Smooth muscle cell (in vitro differentiated cells): ENCODE data around the gene ABHD5. TPM values are rescaled to one million over a fixed set of nuclear protein-coding genes. Genes with fewer than 3 reads are reported as not detected.

Experiments used
- DNase-seq: peaks from one replicate; lab custom pipeline; 2025; ENCODE audit not compliant: unreplicated experiment; lab: John Stamatoyannopoulos, UW
- H2AFZ ChIP-seq: fragments of 200-600 bp; sonication (generic); 2 replicates; pipeline ENCODE4 v1.6.0; 2016; ENCODE audit warnings: antibody characterized with exemption, low read depth, mild to moderate bottlenecking
- H3F3A ChIP-seq: fragments of 200-600 bp; sonication (generic); 2 replicates; pipeline ENCODE4 v1.6.0; 2017; ENCODE audit warnings: antibody characterized with exemption, low read depth
- H3K27ac ChIP-seq: fragments of 200-600 bp; sonication (generic); 2 replicates; pipeline ENCODE4 v1.5.1; 2016; ENCODE audit warnings: low read depth, mild to moderate bottlenecking
- H3K27me3 ChIP-seq: fragments of 200-600 bp; sonication (generic); 2 replicates; pipeline ENCODE4 v1.6.1; 2016; ENCODE audit warnings: low read depth, mild to moderate bottlenecking
- H3K36me3 ChIP-seq: fragments of 200-600 bp; sonication (generic); 2 replicates; pipeline ENCODE4 v1.5.1; 2016; ENCODE audit warnings: low read depth
- H3K4me1 ChIP-seq: fragments of 200-600 bp; sonication (generic); 2 replicates; pipeline ENCODE4 v1.5.1; 2016; ENCODE audit warnings: low read depth
- H3K4me2 ChIP-seq: fragments of 200-600 bp; sonication (generic); 2 replicates; pipeline ENCODE4 v1.6.0; 2016; ENCODE audit warnings: mild to moderate bottlenecking
- H3K4me3 ChIP-seq: fragments of 200-600 bp; sonication (generic); 2 replicates; pipeline ENCODE4 v1.5.1; 2016; ENCODE audit warnings: mild to moderate bottlenecking
- H3K79me2 ChIP-seq: fragments of 200-600 bp; sonication (generic); 2 replicates; pipeline ENCODE4 v1.6.0; 2016; ENCODE audit warnings: low read depth, mild to moderate bottlenecking
- H3K9ac ChIP-seq: fragments of 200-600 bp; sonication (generic); 2 replicates; pipeline ENCODE4 v1.6.0; 2016; ENCODE audit warnings: low read depth
- H3K9me3 ChIP-seq: fragments of 200-600 bp; sonication (generic); replicated peaks from 2 replicates; pipeline ENCODE4 v1.5.1; 2016; ENCODE audit warnings: low read depth
- H4K20me1 ChIP-seq: fragments of 200-600 bp; sonication (generic); 2 replicates; pipeline ENCODE4 v1.6.0; 2016; ENCODE audit warnings: low read depth
- WGBS: methylation state at CpG from one replicate; pipeline ENCODE4 v1.1.7; 2016; ENCODE audit warnings: low lambda C conversion rate; 5-methylcytosine and 5-hydroxymethylcytosine counted together
- polyA plus RNA-seq: library from polyadenylated mRNA; unstranded; fragments of >200 nt; fragmentation: Nextera tagmentation; extraction: Ambion mirVana; gene quantifications from 2 replicates; pipeline ENCODE4 v1.2.1, GENCODE V29; 2016
- total RNA-seq: library from RNA; depleted of rRNA; stranded (reverse); fragments of >200 nt; gene quantifications from 2 replicates; pipeline ENCODE4 v1.2.3, GENCODE V29; 2014
- TF ChIP-seq, protein P1 (sequence below): fragments of 200-600 bp; sonication (generic); IDR thresholded peaks from 2 replicates; pipeline ENCODE4 v1.5.1; 2017; ENCODE audit warnings: borderline replicate concordance, mild to moderate bottlenecking, antibody characterized with exemption; ENCODE audit not compliant: insufficient read depth, poor library complexity, severe bottlenecking

Gene ABHD5
- total and polyA plus RNA-seq, 2 experiments from 2014 or later: 8.6 to 9.3 TPM

DNA sequence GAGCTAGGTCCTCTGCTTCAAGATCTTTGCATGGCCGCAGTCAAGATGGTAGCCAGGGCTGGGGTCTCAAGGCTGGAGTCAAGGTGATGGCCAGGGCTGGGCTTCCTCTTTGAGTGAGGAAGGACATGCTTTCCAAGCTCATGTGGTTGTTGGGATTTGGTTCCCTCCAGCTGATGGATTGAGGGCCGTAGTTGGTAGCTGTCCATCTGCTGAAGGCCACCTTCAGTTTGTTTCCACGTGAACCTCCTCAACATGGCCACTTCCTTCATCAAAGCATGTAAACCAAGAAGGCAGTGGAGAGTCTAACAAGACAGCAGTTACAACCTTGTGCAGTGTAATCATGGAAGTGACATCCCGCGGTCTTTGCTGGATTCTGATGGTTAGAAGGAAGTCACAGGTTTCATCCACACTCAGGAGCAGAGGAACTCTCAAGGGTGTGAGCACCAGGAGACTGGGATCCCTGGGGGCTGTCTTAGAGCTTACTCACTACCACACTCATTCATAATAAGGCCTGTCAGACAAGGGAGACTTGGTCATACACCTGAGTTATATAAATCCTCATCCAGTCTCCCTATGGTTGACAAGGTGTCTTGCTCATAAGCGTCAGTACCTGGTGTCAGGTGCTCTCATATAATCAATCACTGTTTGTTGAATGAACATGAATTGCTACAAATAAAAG lies 42.1 kb downstream of the ABHD5 start:
- H3K9me3 ChIP-seq: no peaks in the 10 kb centered on the region
- H3K4me2 ChIP-seq: no peak overlapping the region
- no peaks in the 10 kb centered on the region for H3K27me3 ChIP-seq
- TF ChIP-seq, protein P1, sequence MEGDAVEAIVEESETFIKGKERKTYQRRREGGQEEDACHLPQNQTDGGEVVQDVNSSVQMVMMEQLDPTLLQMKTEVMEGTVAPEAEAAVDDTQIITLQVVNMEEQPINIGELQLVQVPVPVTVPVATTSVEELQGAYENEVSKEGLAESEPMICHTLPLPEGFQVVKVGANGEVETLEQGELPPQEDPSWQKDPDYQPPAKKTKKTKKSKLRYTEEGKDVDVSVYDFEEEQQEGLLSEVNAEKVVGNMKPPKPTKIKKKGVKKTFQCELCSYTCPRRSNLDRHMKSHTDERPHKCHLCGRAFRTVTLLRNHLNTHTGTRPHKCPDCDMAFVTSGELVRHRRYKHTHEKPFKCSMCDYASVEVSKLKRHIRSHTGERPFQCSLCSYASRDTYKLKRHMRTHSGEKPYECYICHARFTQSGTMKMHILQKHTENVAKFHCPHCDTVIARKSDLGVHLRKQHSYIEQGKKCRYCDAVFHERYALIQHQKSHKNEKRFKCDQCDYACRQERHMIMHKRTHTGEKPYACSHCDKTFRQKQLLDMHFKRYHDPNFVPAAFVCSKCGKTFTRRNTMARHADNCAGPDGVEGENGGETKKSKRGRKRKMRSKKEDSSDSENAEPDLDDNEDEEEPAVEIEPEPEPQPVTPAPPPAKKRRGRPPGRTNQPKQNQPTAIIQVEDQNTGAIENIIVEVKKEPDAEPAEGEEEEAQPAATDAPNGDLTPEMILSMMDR: no peak
- H4K20me1 ChIP-seq: no peaks in the 10 kb centered on the region
- peak overlapping the region; percentile 1 for H3K27ac ChIP-seq
- H3K79me2 ChIP-seq: no peaks in the 10 kb centered on the region
- no peak overlapping the region for H2AFZ ChIP-seq
- H3F3A ChIP-seq: no peaks in the 10 kb centered on the region
- H3K4me1 ChIP-seq: no peaks in the 10 kb centered on the region
- no peak overlapping the region for H3K4me3 ChIP-seq
- no peak overlapping the region for H3K9ac ChIP-seq
- 87% methylated on average over 6 of the region's 6 CpGs for WGBS
- no peaks in the 10 kb centered on the region for H3K36me3 ChIP-seq
- DNase-seq: no peak

DNA sequence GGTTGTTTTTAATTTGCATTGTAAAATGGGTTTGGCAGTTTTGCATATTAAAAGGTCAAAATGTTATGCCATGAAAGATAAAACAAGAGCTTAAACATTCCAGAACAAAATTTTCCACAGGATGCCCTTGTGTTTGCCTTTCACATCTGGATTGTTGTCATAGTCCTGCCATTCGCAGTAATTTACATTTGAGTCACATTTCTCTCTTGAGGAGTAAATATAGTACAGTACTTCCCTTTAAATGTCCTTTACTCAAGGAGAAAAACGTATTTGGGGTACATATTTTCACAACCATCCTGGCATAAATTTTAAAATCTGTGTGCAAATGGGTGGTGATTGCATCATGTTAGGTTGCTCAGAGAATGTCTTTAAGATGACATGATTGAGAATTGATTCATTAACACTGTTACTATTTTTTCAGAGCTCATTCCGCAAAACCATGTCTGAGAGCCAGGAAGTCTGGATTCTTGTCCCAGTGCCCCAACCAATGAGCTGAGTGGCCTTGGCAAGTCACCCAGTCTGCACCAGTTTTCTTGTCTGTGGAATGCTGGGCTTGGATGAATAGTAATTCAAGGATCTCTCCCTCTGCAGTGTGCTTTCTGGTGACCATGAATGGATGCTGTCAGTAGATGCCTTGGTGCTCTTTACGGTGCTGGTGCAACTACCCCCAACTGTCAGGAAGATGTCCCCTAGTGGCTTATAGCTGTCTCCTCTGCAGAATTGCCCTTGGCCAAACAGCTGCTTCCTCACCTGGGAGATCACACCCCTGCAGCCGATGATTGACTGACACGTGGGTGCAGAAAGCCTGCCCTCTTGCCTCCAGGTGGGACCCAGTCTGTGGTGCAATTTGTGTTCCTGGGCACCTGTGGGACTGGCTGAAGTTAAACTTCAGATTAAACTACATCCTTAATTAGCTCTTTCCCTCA lies 43.0 kb downstream of the ABHD5 start:
- Histone ChIP-seq H3K9me3 (no peaks in the 10 kb centered on the region), H3K4me3 (no peak overlapping the region), H3K27me3 (no peaks in the 10 kb centered on the region), H3K4me2 (no peak overlapping the region), H3K4me1 (no peaks in the 10 kb centered on the region), H3K27ac (peak overlapping the region; percentile 1), H2AFZ (no peak overlapping the region), H3K36me3 (no peaks in the 10 kb centered on the region), H3F3A (no peaks in the 10 kb centered on the region), H4K20me1 (no peaks in the 10 kb centered on the region), H3K79me2 (no peaks in the 10 kb centered on the region), H3K9ac (no peak overlapping the region)
- WGBS: 72% methylated on average over 6 of the region's 6 CpGs
- TF ChIP-seq, protein P1: no peak
- no peak for DNase-seq

DNA sequence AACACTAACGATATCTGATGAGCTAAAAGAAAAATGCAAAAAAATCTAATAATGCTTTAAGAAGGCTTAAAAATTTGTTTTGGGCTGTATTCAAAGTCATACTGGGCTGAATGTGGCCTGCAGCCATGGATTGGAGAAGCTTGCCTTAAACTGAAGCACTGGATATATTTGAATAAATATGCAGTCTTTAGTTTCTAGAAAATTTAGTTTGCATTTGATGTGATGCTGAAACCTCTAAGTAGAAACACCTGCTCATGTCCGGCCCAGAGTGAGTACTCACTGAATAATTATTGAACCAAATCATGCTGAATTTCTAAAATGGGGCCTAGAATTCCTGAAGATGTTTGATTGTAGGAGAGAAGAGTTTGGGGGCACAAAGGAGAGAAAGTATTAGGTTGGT lies 43.9 kb downstream of the ABHD5 start:
- Histone ChIP-seq H3K4me3 (no peak overlapping the region), H3F3A (no peaks in the 10 kb centered on the region), H3K36me3 (no peaks in the 10 kb centered on the region), H3K79me2 (no peaks in the 10 kb centered on the region), H2AFZ (no peak overlapping the region), H3K4me1 (no peaks in the 10 kb centered on the region), H3K4me2 (no peak overlapping the region), H4K20me1 (no peaks in the 10 kb centered on the region), H3K9ac (no peak overlapping the region), H3K27ac (no peak overlapping the region), H3K27me3 (no peaks in the 10 kb centered on the region), H3K9me3 (no peaks in the 10 kb centered on the region)
- no peak for DNase-seq
- TF ChIP-seq, protein P1: no peak
- WGBS: 100% methylated on average over 2 of the region's 2 CpGs
